K562 (cell line): ENCODE data around the gene MGRN1. TPM values are rescaled to one million over a fixed set of nuclear protein-coding genes. Genes with fewer than 3 reads are reported as not detected.

Source experiments
- BCL6 ChIP-seq: fragments of 250-450 bp; sonication (Bioruptor Pico); IDR thresholded peaks from 2 replicates; pipeline ENCODE4 v1.4.0; 2020
- BRD4 ChIP-seq: fragments of 200-600 bp; sonication (generic); IDR thresholded peaks from 2 replicates; pipeline ENCODE4 v1.6.1; 2017; ENCODE audit warnings: inconsistent platforms
- CEBPG ChIP-seq, 3 experiments: fragments of 200-800 bp in 1 of 3; sonication (Bioruptor generic) in 1 of 3; sonication (generic) in 1 of 3; formaldehyde crosslinking in 1 of 3; IDR thresholded peaks in 2 of 3; conservative IDR thresholded peaks in 1 of 3; 2 replicates each; pipeline versions ENCODE4 v1.6.1 to v1.8.0; 2016 to 2022; ENCODE audit warnings: missing compliant biosample characterization in 2 of 3, missing genetic modification characterization in 2 of 3, mild to moderate bottlenecking in 1 of 3, missing genetic modification reagents in 1 of 3
- COPS2 ChIP-seq: fragments of 450-650 bp; conservative IDR thresholded peaks from 2 replicates; pipeline ENCODE4 v1.6.1; 2016; ENCODE audit warnings: mild to moderate bottlenecking, moderate library complexity
- CREB3L1 ChIP-seq: fragments of 450-650 bp; IDR thresholded peaks from 2 replicates; pipeline ENCODE4 v1.6.1; 2014; ENCODE audit warnings: low read depth, mild to moderate bottlenecking, moderate library complexity, borderline replicate concordance
- CREM ChIP-seq: IDR thresholded peaks from 2 replicates; pipeline ENCODE4 v1.6.1; 2014; ENCODE audit warnings: antibody characterized with exemption, low read depth
- HDAC6 ChIP-seq: IDR thresholded peaks from 2 replicates; pipeline ENCODE4 v1.6.1; 2012; ENCODE audit warnings: low read depth, mild to moderate bottlenecking, control low read depth, inconsistent platforms, low read length, moderate library complexity
- MAZ ChIP-seq, 2 experiments: fragments of 450-650 bp in 1 of 2; sonication (generic) in 1 of 2; formaldehyde crosslinking; IDR thresholded peaks in 1 of 2; conservative IDR thresholded peaks in 1 of 2; 2 replicates each; pipeline versions ENCODE4 v1.4.0 to v1.5.0; 2020; ENCODE audit warnings: mild to moderate bottlenecking in 1 of 2, missing genetic modification reagents in 1 of 2
- MYBL2 ChIP-seq, 2 experiments: fragments of 450-650 bp in 1 of 2; sonication (generic) in 1 of 2; formaldehyde crosslinking in 1 of 2; IDR thresholded peaks; 2 replicates each; pipeline versions ENCODE4 v1.6.1 to v1.8.1; 2017 to 2022; ENCODE audit warnings: borderline replicate concordance in 1 of 2, inconsistent platforms in 1 of 2, low read depth in 1 of 2, mild to moderate bottlenecking in 1 of 2, missing genetic modification reagents in 1 of 2, moderate library complexity in 1 of 2
- NCOA2 ChIP-seq, 2 experiments: fragments of 450-650 bp; IDR thresholded peaks; 2 replicates each; pipeline ENCODE4 v1.6.1; 2018; ENCODE audit warnings: mild to moderate bottlenecking in 2 of 2, moderate library complexity in 1 of 2; ENCODE audit not compliant: partially characterized antibody in 2 of 2
- PHB ChIP-seq: fragments of 250-450 bp; sonication (Bioruptor Pico); IDR thresholded peaks from 2 replicates; pipeline ENCODE4 v1.5.0; 2021
- PHF20 ChIP-seq: fragments of 450-650 bp; IDR thresholded peaks from 2 replicates; pipeline ENCODE4 v1.6.1; 2018; ENCODE audit not compliant: partially characterized antibody
- POLR2H ChIP-seq: IDR thresholded peaks from 2 replicates; pipeline ENCODE4 v1.6.1; 2016; ENCODE audit warnings: missing genetic modification characterization, low read depth, mild to moderate bottlenecking, control low read depth, missing compliant biosample characterization, moderate library complexity
- POLR3G ChIP-seq: IDR thresholded peaks from 2 replicates; pipeline ENCODE4 v1.6.1; 2011; ENCODE audit not compliant: insufficient read length, insufficient replicate concordance; ENCODE audit errors: extremely low read depth
- RB1 ChIP-seq: fragments of 450-650 bp; IDR thresholded peaks from 2 replicates; pipeline ENCODE4 v1.6.1; 2017; ENCODE audit warnings: low read depth, mild to moderate bottlenecking
- SAFB ChIP-seq: fragments of 200-400 bp; formaldehyde crosslinking; IDR thresholded peaks from 2 replicates; pipeline ENCODE4 v1.6.1; 2017; ENCODE audit warnings: low read depth, low read length, borderline replicate concordance
- SLC30A9 ChIP-seq: fragments of 250-450 bp; sonication (Bioruptor Pico); IDR thresholded peaks from 2 replicates; pipeline ENCODE4 v1.8.0; 2022; ENCODE audit warnings: mild to moderate bottlenecking, moderate library complexity
- SP1 ChIP-seq: sonication (generic); formaldehyde crosslinking; IDR thresholded peaks from 2 replicates; pipeline ENCODE4 v1.8.1; 2022; ENCODE audit warnings: mild to moderate bottlenecking, missing genetic modification reagents
- STAT5B ChIP-seq: fragments of 250-450 bp; sonication (Bioruptor Pico); IDR thresholded peaks from 2 replicates; pipeline ENCODE4 v1.8.0; 2021; ENCODE audit warnings: mild to moderate bottlenecking, inconsistent platforms
- TSC22D4 ChIP-seq: fragments of 450-650 bp; IDR thresholded peaks from 2 replicates; pipeline ENCODE4 v1.6.1; 2016; ENCODE audit warnings: missing genetic modification characterization, missing biosample characterization, control low read depth
- VEZF1 ChIP-seq: fragments of 200-800 bp; sonication (Bioruptor generic); IDR thresholded peaks from 2 replicates; pipeline ENCODE4 v1.6.1; 2017; ENCODE audit warnings: missing genetic modification characterization, missing compliant biosample characterization
- ZBTB8A ChIP-seq: fragments of 450-650 bp; IDR thresholded peaks from 2 replicates; pipeline ENCODE4 v1.6.1; 2018; ENCODE audit warnings: mild to moderate bottlenecking, moderate library complexity; ENCODE audit not compliant: partially characterized antibody
- ZKSCAN8 ChIP-seq: fragments of 200-800 bp; sonication (Bioruptor generic); IDR thresholded peaks from 2 replicates; pipeline ENCODE4 v1.6.1; 2016; ENCODE audit warnings: missing genetic modification characterization, missing compliant biosample characterization
- ZNF133 ChIP-seq: fragments of 250-450 bp; sonication (Bioruptor Pico); IDR thresholded peaks from 2 replicates; pipeline ENCODE4 v1.4.0; 2020; ENCODE audit warnings: mild to moderate bottlenecking
- ZNF184 ChIP-seq: sonication (generic); formaldehyde crosslinking; IDR thresholded peaks from 2 replicates; pipeline ENCODE4 v1.5.0; 2020; ENCODE audit warnings: missing genetic modification reagents
- ZNF212 ChIP-seq: fragments of 450-650 bp; formaldehyde crosslinking; IDR thresholded peaks from 2 replicates; pipeline ENCODE4 v1.4.0; 2020; ENCODE audit warnings: mild to moderate bottlenecking
- ZNF780A ChIP-seq: fragments of 250-450 bp; sonication (Bioruptor Pico); IDR thresholded peaks from 2 replicates; pipeline ENCODE4 v1.5.0; 2021; ENCODE audit warnings: mild to moderate bottlenecking
- polyA plus RNA-seq, 8 experiments: library from polyadenylated mRNA; depleted of rRNA in 4 of 8; stranded (reverse) in 5 of 8; unstranded in 3 of 8; fragments of >200 nt; fragmentation: Nextera tagmentation in 2 of 8; fragmentation: Illumina TruSeq in 1 of 8; extraction: Ambion mirVana in 2 of 8; extraction: Trizol in 1 of 8; gene quantifications; 2 replicates each; pipeline versions ENCODE4 v1.2.1 to v1.2.3, GENCODE V29; 2011 to 2014; ENCODE audit warnings: inconsistent platforms in 1 of 8, missing spikeins in 1 of 8
- total RNA-seq, 7 experiments: library from RNA; depleted of rRNA in 6 of 7; stranded (reverse); fragments of >200 nt in 6 of 7; fragmentation: Illumina TruSeq in 2 of 7; extraction: Trizol in 2 of 7; gene quantifications; 2 replicates each; pipeline versions ENCODE4 v1.2.1 to v1.2.3, GENCODE V29; 2011 to 2021; ENCODE audit warnings: low replicate concordance in 1 of 7

The MGRN1 gene
- total and polyA plus RNA-seq, 9 of the 15 experiments (the other 6 are each of a cell fraction or from before 2014, with no cell fraction given): 0.15 to 37.9 (median 6.0) TPM

GRCh38 chr16:4624827-4625559, 367 bp downstream of the MGRN1 start (continued):
- no peak for TF ChIP-seq ZKSCAN8 (CRISPR knock-in tag)
- TF ChIP-seq ZNF212 (CRISPR knock-in tag): no peak
- TF ChIP-seq BCL6 (CRISPR knock-in tag): no peak
- TF ChIP-seq ZNF780A (CRISPR knock-in tag): no peak
- no peak for TF ChIP-seq HDAC6
- no peak for TF ChIP-seq NCOA2 (IDR thresholded peaks at IDR 0.05; ENCODE audit: partially characterized antibody in 2 of 2)
- 0 out of 2 replicates have a peak, but pooled peaks have one; percentile 33 for TF ChIP-seq SP1
- no peak for TF ChIP-seq MYBL2 (IDR thresholded peaks at IDR 0.05; ENCODE audit: low read depth)
- TF ChIP-seq MYBL2 (CRISPR knock-in tag; IDR thresholded peaks at IDR 0.05; ENCODE audit: borderline replicate concordance): no peak
- TF ChIP-seq RB1: peak; percentile 52; the same call in 1 of the 2 replicates
- no peak for TF ChIP-seq SAFB
- no peak for TF ChIP-seq CEBPG (CRISPR knock-in tag; IDR thresholded peaks at IDR 0.05)
- no peak for TF ChIP-seq CEBPG (tag; conservative IDR thresholded peaks at IDR 0.05 in 1 of 2, IDR thresholded peaks at IDR 0.05 in 1 of 2)
- TF ChIP-seq COPS2: no peak
- peak; percentile 58 for TF ChIP-seq CREB3L1
- TF ChIP-seq ZNF133 (CRISPR knock-in tag): no peak
- TF ChIP-seq ZBTB8A: no peak
- no peak for TF ChIP-seq ZNF184
- no peak for TF ChIP-seq PHB (CRISPR knock-in tag)
- no peak for TF ChIP-seq STAT5B
- TF ChIP-seq POLR2H (tag): no peak; the same call in none of the 2 replicates
- TF ChIP-seq VEZF1 (CRISPR knock-in tag): peak; percentile 84
- TF ChIP-seq BRD4: peak; percentile 77; the same call in 1 of the 2 replicates
- 0 out of 2 replicates have a peak, but pooled peaks have one; percentile 15 for TF ChIP-seq CREM
- TF ChIP-seq PHF20: peak; percentile 44
- TF ChIP-seq TSC22D4 (tag): no peak
- no peak for TF ChIP-seq POLR3G
- TF ChIP-seq SLC30A9 (CRISPR knock-in tag): no peak
- peak; percentile 53 to 98; a peak in 3 of 4 replicates for TF ChIP-seq MAZ (CRISPR knock-in tag; conservative IDR thresholded peaks at IDR 0.05 in 1 of 2, IDR thresholded peaks at IDR 0.05 in 1 of 2)
